Hematopoietic multipotent progenitor cell treated with erythropoietin and hydrocortisone succinate and interleukin-3 and kit ligand, for 8 days (in vitro differentiated cells): ENCODE data around the gene PRKAG2.
"Not testable (repeated sequence)": the region's sequence is repeated elsewhere in the genome, so short reads cannot be mapped to it uniquely, and the experiment has no call there.

Experiments used
- DNase-seq: peaks from one replicate; pipeline ENCODE4 v3.0.0-alpha.2; 2015

PRKAG2 gene

GRCh38 chr7:151849008-151849878 is 27.7 kb downstream of the PRKAG2 start:
- no peak for DNase-seq

GRCh38 chr7:151847681-151848081 is 29.2 kb downstream of the PRKAG2 start:
- no peak for DNase-seq

- DNase-seq: no peak
Measured at GRCh38 chr7:151847136-151847535, 29.8 kb downstream of the PRKAG2 start.

- no peak for DNase-seq
Measured at GRCh38 chr7:151845412-151846205, 31.3 kb downstream of the PRKAG2 start.

GRCh38 chr7:151844825-151845200 is 32.1 kb downstream of the PRKAG2 start:
- no peak for DNase-seq

GRCh38 chr7:151844071-151844824 is 32.7 kb downstream of the PRKAG2 start:
- DNase-seq: no peak

GRCh38 chr7:151843181-151843580 is 33.7 kb downstream of the PRKAG2 start:
- DNase-seq: no peak

GRCh38 chr7:151841395-151842051 is 35.4 kb downstream of the PRKAG2 start:
- DNase-seq: not testable (repeated sequence)

- no peak for DNase-seq
Measured at GRCh38 chr7:151840088-151840910, 36.6 kb downstream of the PRKAG2 start.

GRCh38 chr7:151839451-151839921 is 37.4 kb downstream of the PRKAG2 start:
- DNase-seq: no peak

GRCh38 chr7:151838861-151839381 is 38.0 kb downstream of the PRKAG2 start:
- peak; percentile 51 for DNase-seq

GRCh38 chr7:151838072-151838471 is 38.8 kb downstream of the PRKAG2 start:
- no peak for DNase-seq

- DNase-seq: no peak
Measured at GRCh38 chr7:151837285-151838042, 39.5 kb downstream of the PRKAG2 start.

GRCh38 chr7:151836927-151837205 is 40.0 kb downstream of the PRKAG2 start:
- no peak for DNase-seq

GRCh38 chr7:151836191-151836926 is 40.6 kb downstream of the PRKAG2 start:
- DNase-seq: no peak

- DNase-seq: no peak
Measured at GRCh38 chr7:151835636-151836035, 41.3 kb downstream of the PRKAG2 start.

- no peak for DNase-seq
Measured at GRCh38 chr7:151834271-151835035, 42.5 kb downstream of the PRKAG2 start.

- no peak for DNase-seq
Measured at GRCh38 chr7:151833691-151834090, 43.2 kb downstream of the PRKAG2 start.

- no peak for DNase-seq
Measured at GRCh38 chr7:151833213-151833651, 43.7 kb downstream of the PRKAG2 start.
